NT2/D1 (cell line): ENCODE measurements around the gene SFXN5.

Experiments
- DNase-seq: peaks from one replicate; pipeline ENCODE4 v3.0.0-alpha.2; 2011; ENCODE audit warnings: low read depth, low spot score
- H3K27me3 ChIP-seq: 2 replicates; pipeline ENCODE4 v1.6.0; 2011; ENCODE audit warnings: mild to moderate bottlenecking; ENCODE audit not compliant: insufficient read length, insufficient read depth
- H3K36me3 ChIP-seq: 2 replicates; pipeline ENCODE4 v1.6.1; 2011; ENCODE audit warnings: mild to moderate bottlenecking, low read length, mixed read lengths; ENCODE audit not compliant: insufficient read depth, insufficient read length
- H3K4me1 ChIP-seq: 2 replicates; pipeline ENCODE4 v1.5.1; 2011; ENCODE audit not compliant: insufficient read depth, insufficient read length
- H3K4me3 ChIP-seq: 2 replicates; pipeline ENCODE4 v1.5.1; 2011; ENCODE audit warnings: low read depth; ENCODE audit not compliant: insufficient read length
- H3K9ac ChIP-seq: 2 replicates; pipeline ENCODE4 v1.6.0; 2011; ENCODE audit warnings: low read depth; ENCODE audit not compliant: insufficient read length
- H3K9me3 ChIP-seq: 2 replicates; pipeline ENCODE4 v1.5.1; 2011; ENCODE audit warnings: mild to moderate bottlenecking, low read length; ENCODE audit not compliant: insufficient read depth
- SUZ12 ChIP-seq: IDR thresholded peaks from 2 replicates; pipeline ENCODE4 v1.6.1; 2011; ENCODE audit not compliant: insufficient read length, insufficient read depth; ENCODE audit errors: extremely low read depth
- YY1 ChIP-seq: IDR thresholded peaks from 2 replicates; pipeline ENCODE4 v1.6.1; 2011; ENCODE audit not compliant: insufficient read length, insufficient read depth
- ZNF274 ChIP-seq: IDR thresholded peaks from 2 replicates; pipeline ENCODE4 v1.6.1; 2011; ENCODE audit warnings: mild to moderate bottlenecking, low read depth, low read length

Gene SFXN5

GRCh38 chr2:73033142-73033765 lies 38.3 kb downstream of the SFXN5 start:
- DNase-seq, result no peak
- no peaks in the 10 kb centered on the region for H3K9me3 ChIP-seq
- H3K9ac ChIP-seq, result no peak overlapping the region
- H3K27me3 ChIP-seq, result no peaks in the 10 kb centered on the region
- H3K36me3 ChIP-seq, result peaks cover 47% of the 10 kb centered on the region
- no peak for TF ChIP-seq SUZ12
- TF ChIP-seq YY1, result no peak
- TF ChIP-seq ZNF274, result no peak
- no peak overlapping the region for H3K4me3 ChIP-seq
- peaks cover 27% of the 10 kb centered on the region for H3K4me1 ChIP-seq

GRCh38 chr2:73032702-73033097 lies 38.8 kb downstream of the SFXN5 start:
- H3K9ac ChIP-seq, result no peak overlapping the region
- H3K4me1 ChIP-seq, result peaks cover 27% of the 10 kb centered on the region
- no peak for DNase-seq
- no peaks in the 10 kb centered on the region for H3K9me3 ChIP-seq
- no peaks in the 10 kb centered on the region for H3K27me3 ChIP-seq
- H3K36me3 ChIP-seq, result peaks cover 48% of the 10 kb centered on the region
- TF ChIP-seq ZNF274 (no peak), SUZ12 (no peak), YY1 (no peak)
- H3K4me3 ChIP-seq, result no peak overlapping the region

GRCh38 chr2:73031725-73032701 lies 39.5 kb downstream of the SFXN5 start:
- H3K9ac ChIP-seq, result no peak overlapping the region
- H3K27me3 ChIP-seq, result no peaks in the 10 kb centered on the region
- TF ChIP-seq ZNF274 (no peak), SUZ12 (no peak), YY1 (no peak)
- peaks cover 26% of the 10 kb centered on the region for H3K4me1 ChIP-seq
- no peaks in the 10 kb centered on the region for H3K9me3 ChIP-seq
- no peak for DNase-seq
- no peak overlapping the region for H3K4me3 ChIP-seq
- peaks cover 51% of the 10 kb centered on the region for H3K36me3 ChIP-seq

GRCh38 chr2:73031095-73031678 lies 40.3 kb downstream of the SFXN5 start:
- H3K27me3 ChIP-seq, result no peaks in the 10 kb centered on the region
- TF ChIP-seq YY1 (no peak), SUZ12 (no peak), ZNF274 (no peak)
- no peaks in the 10 kb centered on the region for H3K9me3 ChIP-seq
- H3K4me3 ChIP-seq, result no peak overlapping the region
- H3K36me3 ChIP-seq, result peaks cover 48% of the 10 kb centered on the region
- H3K9ac ChIP-seq, result no peak overlapping the region
- no peak for DNase-seq
- H3K4me1 ChIP-seq, result peaks cover 20% of the 10 kb centered on the region

- peaks cover 12% of the 10 kb centered on the region for H3K4me1 ChIP-seq
- H3K36me3 ChIP-seq, result peaks cover 39% of the 10 kb centered on the region
- TF ChIP-seq ZNF274 (no peak), YY1 (no peak), SUZ12 (no peak)
- no peaks in the 10 kb centered on the region for H3K27me3 ChIP-seq
- DNase-seq, result no peak
- no peak overlapping the region for H3K4me3 ChIP-seq
- no peaks in the 10 kb centered on the region for H3K9me3 ChIP-seq
- no peak overlapping the region for H3K9ac ChIP-seq
Observed at GRCh38 chr2:73028841-73029240, 42.7 kb downstream of the SFXN5 start.

GRCh38 chr2:73027340-73027739 lies 44.2 kb downstream of the SFXN5 start:
- Histone ChIP-seq H3K9me3 (no peaks in the 10 kb centered on the region), H3K9ac (no peak overlapping the region), H3K4me3 (no peak overlapping the region), H3K36me3 (peaks cover 41% of the 10 kb centered on the region), H3K27me3 (no peaks in the 10 kb centered on the region), H3K4me1 (peaks cover 11% of the 10 kb centered on the region)
- no peak for TF ChIP-seq ZNF274
- TF ChIP-seq SUZ12, result no peak
- no peak for TF ChIP-seq YY1
- DNase-seq, result no peak

- peaks cover 39% of the 10 kb centered on the region for H3K36me3 ChIP-seq
- H3K9me3 ChIP-seq, result no peaks in the 10 kb centered on the region
- H3K4me1 ChIP-seq, result peaks cover 4% of the 10 kb centered on the region
- no peak for DNase-seq
- H3K4me3 ChIP-seq, result no peak overlapping the region
- H3K9ac ChIP-seq, result no peak overlapping the region
- H3K27me3 ChIP-seq, result no peaks in the 10 kb centered on the region
- TF ChIP-seq ZNF274, result no peak
- TF ChIP-seq YY1, result no peak
- TF ChIP-seq SUZ12, result no peak
Observed at GRCh38 chr2:73023497-73023896, 48.0 kb downstream of the SFXN5 start.
